Activated naive CD8-positive, alpha-beta T cell treated with anti-CD3 and anti-CD28 coated beads for 36 hours (primary cell): ENCODE results near the gene ALK. TPM values are rescaled to one million over a fixed set of nuclear protein-coding genes. Genes with fewer than 3 reads are reported as not detected.

Experiments
- DNase-seq: peaks from one replicate; pipeline ENCODE4 v3.0.0; 2021
- H3K27ac Mint-ChIP-seq: one replicate; pipeline ENCODE4 v1.8.0; 2022; ENCODE audit warnings: mild to moderate bottlenecking, moderate library complexity, mixed read lengths
- H3K27me3 Mint-ChIP-seq: one replicate; pipeline ENCODE4 v1.8.0; 2022; ENCODE audit warnings: mild to moderate bottlenecking, mixed read lengths
- H3K36me3 Mint-ChIP-seq: one replicate; pipeline ENCODE4 v1.8.0; 2021; ENCODE audit warnings: mild to moderate bottlenecking, mixed read lengths
- H3K4me1 Mint-ChIP-seq: one replicate; pipeline ENCODE4 v1.8.0; 2021; ENCODE audit warnings: mixed read lengths
- H3K4me3 Mint-ChIP-seq: one replicate; pipeline ENCODE4 v1.8.0; 2022; ENCODE audit warnings: mild to moderate bottlenecking, moderate library complexity, mixed read lengths
- H3K9me3 Mint-ChIP-seq: one replicate; pipeline ENCODE4 v1.8.0; 2022; ENCODE audit warnings: mixed read lengths
- total RNA-seq, 2 experiments: library from RNA; stranded (reverse); gene quantifications; one replicate each; pipeline ENCODE4 v1.2.3, GENCODE V29; 2021

The ALK gene
- total RNA-seq, 2 experiments from 2014 or later = not detected

DNA sequence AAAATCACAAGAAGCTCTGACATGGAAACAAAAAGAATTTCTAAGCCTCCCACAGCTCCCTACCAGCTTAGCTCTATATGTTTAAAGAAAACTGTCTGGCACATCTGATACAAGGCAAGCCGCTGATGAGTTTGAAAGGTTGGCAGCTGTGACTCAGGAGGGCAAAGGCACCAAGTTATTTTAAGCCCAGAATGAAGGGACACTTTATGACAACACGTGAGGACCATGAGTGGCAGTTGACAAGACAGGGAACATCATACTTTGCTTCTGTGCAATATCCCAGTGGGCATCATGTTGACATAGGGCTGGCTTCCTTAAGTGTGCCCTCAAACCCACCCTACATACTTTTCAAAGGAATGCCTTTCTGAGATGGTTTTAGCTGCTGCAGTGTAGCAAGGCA, 533.3 kb downstream of the ALK start:
- no peak overlapping the region for H3K4me3 Mint-ChIP-seq
- H3K36me3 Mint-ChIP-seq = no peaks in the 10 kb centered on the region
- H3K27ac Mint-ChIP-seq = no peak overlapping the region
- peaks cover 8% of the 10 kb centered on the region for H3K27me3 Mint-ChIP-seq
- H3K9me3 Mint-ChIP-seq = no peaks in the 10 kb centered on the region
- no peaks in the 10 kb centered on the region for H3K4me1 Mint-ChIP-seq
- DNase-seq = no peak

DNA sequence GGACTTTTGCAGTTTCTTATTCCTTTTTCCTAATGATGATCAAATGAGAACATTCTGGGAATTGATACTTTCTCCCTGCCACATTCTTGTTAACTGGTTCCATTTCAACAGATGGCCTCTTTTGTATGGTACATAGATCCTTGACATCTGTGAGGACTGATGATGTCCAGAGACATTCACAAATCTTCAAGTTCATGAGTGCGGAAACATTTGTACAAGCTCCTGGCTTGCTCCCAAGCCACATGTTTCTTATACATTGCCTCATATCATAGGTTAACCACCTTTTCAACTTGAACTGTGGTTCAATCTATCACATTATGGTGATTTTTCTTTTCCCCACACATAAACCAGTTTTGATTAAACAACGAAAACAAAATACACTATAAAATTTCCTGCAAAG, 538.9 kb downstream of the ALK start:
- Mint-ChIP-seq H3K27ac (no peak overlapping the region), H3K9me3 (no peaks in the 10 kb centered on the region), H3K4me3 (no peak overlapping the region), H3K27me3 (peaks cover 8% of the 10 kb centered on the region), H3K36me3 (no peaks in the 10 kb centered on the region), H3K4me1 (no peaks in the 10 kb centered on the region)
- DNase-seq = no peak

DNA sequence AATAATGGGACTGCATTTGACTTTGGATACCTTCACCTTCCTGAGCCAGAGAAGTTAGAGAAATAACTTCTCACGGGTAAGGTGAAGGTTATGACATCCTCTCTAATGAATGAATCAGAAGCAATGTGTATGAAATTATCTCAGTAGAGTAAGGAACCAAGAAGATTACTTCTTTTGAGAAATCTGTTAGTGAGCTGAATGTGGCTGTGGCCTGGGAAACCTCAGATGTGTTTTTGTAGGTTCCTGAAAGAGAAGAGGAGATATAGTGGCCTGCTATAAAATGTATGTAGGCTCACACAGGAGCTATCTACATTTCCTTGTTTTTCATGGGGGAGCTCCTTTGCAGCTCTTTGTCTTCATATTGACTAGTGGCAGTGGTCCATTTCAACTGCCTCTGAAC, 543.6 kb downstream of the ALK start:
- H3K36me3 Mint-ChIP-seq = no peaks in the 10 kb centered on the region
- no peak overlapping the region for H3K4me3 Mint-ChIP-seq
- no peaks in the 10 kb centered on the region for H3K9me3 Mint-ChIP-seq
- peaks cover 8% of the 10 kb centered on the region for H3K27me3 Mint-ChIP-seq
- H3K4me1 Mint-ChIP-seq = no peaks in the 10 kb centered on the region
- no peak overlapping the region for H3K27ac Mint-ChIP-seq
- no peak for DNase-seq

DNA sequence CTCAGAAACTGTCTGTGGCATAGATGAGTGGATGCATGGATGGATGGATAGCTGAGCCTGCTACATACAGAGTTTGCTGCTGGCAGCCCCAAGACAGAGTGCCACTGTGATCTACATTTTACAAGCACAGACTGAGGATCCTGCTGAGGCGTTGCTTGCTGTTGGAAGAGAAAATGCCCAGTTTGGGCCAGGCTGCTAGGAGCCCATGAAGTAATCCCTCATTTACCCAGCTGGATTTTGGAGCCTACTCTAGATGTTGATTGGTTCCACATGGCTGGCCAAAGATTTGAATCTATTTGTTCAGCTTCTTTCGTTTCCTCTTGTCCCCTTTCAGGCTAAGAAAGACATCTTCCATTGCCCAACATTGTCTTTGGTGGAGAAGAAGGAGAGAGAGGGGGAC, 544.8 kb downstream of the ALK start:
- Mint-ChIP-seq H3K27ac (no peak overlapping the region), H3K4me3 (no peak overlapping the region), H3K9me3 (no peaks in the 10 kb centered on the region), H3K36me3 (no peaks in the 10 kb centered on the region), H3K27me3 (peaks cover 3% of the 10 kb centered on the region), H3K4me1 (no peaks in the 10 kb centered on the region)
- DNase-seq = no peak

DNA sequence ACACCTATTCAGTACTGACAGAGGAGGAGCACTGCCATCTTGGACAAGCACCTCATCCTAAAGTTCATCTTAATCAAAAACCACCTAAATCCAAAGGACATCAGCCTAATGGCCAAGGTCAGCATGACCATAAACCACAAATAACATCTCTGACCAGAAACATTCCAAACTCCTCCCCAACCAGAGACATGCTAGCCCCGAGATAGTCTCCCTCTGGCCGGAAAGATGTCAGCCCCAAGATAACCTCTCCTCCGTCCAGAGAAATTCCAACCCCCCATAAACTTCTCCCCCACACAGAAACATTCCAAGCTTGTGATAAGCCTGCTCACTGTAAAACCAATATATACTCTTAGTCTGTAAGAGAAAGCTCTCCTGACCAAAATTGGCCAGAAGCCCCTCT, 545.5 kb downstream of the ALK start:
- Mint-ChIP-seq H3K27ac (no peak overlapping the region), H3K27me3 (peaks cover 9% of the 10 kb centered on the region), H3K36me3 (no peaks in the 10 kb centered on the region), H3K4me1 (no peaks in the 10 kb centered on the region), H3K9me3 (no peaks in the 10 kb centered on the region), H3K4me3 (no peak overlapping the region)
- no peak for DNase-seq

DNA sequence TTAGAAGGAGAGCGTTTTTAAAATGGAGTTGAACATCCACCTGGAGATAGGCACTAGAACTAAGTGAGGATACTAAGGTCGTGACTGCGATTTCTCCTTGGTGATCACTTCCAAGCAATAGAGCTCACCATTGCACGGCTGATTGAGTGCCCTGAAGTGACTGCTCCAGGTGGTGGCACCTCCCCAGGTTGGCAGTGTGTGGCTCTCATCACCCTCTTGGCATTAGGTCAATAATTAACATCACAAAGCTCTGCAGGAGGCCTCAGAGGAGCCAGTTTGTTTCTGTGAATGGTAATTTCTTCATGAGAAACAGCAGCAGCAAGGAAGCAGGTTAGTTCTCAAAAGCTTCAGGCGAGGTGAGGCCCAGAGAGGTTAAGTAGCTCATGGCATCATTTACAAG, 546.6 kb downstream of the ALK start:
- DNase-seq = no peak
- H3K27ac Mint-ChIP-seq = no peak overlapping the region
- H3K4me3 Mint-ChIP-seq = no peak overlapping the region
- no peaks in the 10 kb centered on the region for H3K9me3 Mint-ChIP-seq
- H3K27me3 Mint-ChIP-seq = peaks cover 9% of the 10 kb centered on the region
- H3K4me1 Mint-ChIP-seq = no peaks in the 10 kb centered on the region
- no peaks in the 10 kb centered on the region for H3K36me3 Mint-ChIP-seq

DNA sequence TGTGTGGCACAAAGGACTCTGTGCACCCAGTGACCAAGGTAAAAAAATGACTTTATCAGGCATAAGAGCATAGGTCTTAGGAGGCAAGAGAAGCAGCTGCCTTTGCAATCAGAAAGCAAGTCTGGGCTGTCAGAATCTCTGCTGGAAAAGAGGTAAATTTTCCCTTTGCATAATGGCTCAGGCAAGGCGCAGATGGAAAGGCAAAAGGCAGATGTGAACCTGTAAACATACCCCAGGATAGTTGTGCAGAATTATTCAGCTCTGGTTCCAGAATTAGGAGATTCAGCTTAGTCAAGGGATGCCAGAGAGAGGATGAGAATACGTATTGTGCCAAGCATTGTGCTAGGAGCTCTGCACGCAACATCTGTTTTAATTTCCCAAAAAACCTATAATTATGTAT, 547.5 kb downstream of the ALK start:
- H3K36me3 Mint-ChIP-seq = no peaks in the 10 kb centered on the region
- DNase-seq = no peak
- H3K4me3 Mint-ChIP-seq = no peak overlapping the region
- H3K27me3 Mint-ChIP-seq = peaks cover 9% of the 10 kb centered on the region
- H3K4me1 Mint-ChIP-seq = no peaks in the 10 kb centered on the region
- H3K9me3 Mint-ChIP-seq = no peaks in the 10 kb centered on the region
- no peak overlapping the region for H3K27ac Mint-ChIP-seq

DNA sequence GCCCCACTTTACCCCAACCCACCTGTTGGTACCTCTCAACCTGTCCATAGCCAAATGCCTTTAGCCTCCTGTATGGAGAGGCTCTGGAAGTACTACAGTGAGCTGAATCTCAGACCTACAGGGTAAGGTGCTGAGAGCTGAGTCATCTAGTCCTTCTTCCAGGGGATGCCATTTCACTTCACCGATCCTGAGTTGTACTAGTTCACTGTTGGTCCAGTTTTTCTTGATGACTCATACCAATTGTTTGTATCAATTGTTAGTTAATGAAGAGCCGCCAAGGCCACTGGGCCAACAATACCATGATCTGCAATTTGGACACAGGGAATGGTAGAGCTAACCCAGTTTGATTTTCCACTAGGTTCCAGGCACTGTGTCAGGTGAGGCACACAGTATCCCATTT, 549.2 kb downstream of the ALK start:
- Mint-ChIP-seq H3K36me3 (no peaks in the 10 kb centered on the region), H3K27ac (no peak overlapping the region), H3K4me1 (no peaks in the 10 kb centered on the region), H3K4me3 (no peak overlapping the region), H3K27me3 (peaks cover 17% of the 10 kb centered on the region), H3K9me3 (no peaks in the 10 kb centered on the region)
- DNase-seq = no peak

DNA sequence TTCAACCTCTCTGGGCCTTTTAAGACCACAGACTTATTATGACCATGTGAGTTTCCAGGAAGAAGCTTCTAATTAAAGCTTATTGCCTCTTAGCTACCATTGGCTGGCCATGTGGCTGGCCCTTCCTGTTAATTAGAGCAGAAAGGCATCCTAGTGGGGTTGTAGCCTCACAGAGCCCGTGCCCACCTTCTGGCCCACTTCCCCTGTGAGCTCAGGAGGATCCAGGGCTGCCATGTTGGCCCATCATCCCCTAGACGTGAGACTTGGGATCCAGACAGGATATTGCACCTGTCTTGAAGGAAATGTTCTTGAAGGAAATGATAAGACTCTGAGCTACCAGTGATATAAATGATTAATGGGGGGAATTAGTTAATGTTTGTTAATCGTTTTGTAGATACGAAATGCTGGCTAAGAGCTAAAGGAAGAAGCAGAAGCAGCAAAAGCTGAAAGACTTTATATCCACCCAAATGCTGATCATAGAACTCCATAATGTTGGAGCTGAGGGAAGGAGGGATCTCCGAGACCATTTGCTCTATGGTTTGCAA, 550.7 kb downstream of the ALK start:
- Mint-ChIP-seq H3K27ac (no peak overlapping the region), H3K9me3 (no peaks in the 10 kb centered on the region), H3K27me3 (peaks cover 20% of the 10 kb centered on the region), H3K4me1 (no peaks in the 10 kb centered on the region), H3K36me3 (no peaks in the 10 kb centered on the region), H3K4me3 (no peak overlapping the region)
- no peak for DNase-seq

DNA sequence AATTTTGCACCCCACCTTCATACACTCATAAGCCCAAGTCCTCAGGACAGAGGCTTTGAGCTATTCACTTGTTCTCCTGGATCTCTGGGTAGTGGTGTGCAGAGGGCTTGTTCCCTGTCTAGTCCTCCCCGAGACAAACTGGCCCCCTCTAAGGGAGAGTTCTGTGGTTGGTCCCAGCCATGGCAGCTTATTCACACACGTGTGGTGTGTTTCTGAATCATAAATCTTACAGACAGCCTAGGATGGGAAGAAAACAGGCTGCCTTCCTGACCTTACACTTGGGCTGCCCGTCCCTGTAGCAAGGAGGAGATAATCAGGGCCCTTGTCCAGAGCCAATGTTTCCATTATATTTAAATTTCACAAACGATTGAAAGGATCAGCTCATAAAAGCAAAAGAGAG, 551.2 kb downstream of the ALK start:
- Mint-ChIP-seq H3K4me1 (no peaks in the 10 kb centered on the region), H3K36me3 (no peaks in the 10 kb centered on the region), H3K4me3 (no peak overlapping the region), H3K9me3 (no peaks in the 10 kb centered on the region), H3K27me3 (peaks cover 20% of the 10 kb centered on the region), H3K27ac (no peak overlapping the region)
- DNase-seq = no peak

DNA sequence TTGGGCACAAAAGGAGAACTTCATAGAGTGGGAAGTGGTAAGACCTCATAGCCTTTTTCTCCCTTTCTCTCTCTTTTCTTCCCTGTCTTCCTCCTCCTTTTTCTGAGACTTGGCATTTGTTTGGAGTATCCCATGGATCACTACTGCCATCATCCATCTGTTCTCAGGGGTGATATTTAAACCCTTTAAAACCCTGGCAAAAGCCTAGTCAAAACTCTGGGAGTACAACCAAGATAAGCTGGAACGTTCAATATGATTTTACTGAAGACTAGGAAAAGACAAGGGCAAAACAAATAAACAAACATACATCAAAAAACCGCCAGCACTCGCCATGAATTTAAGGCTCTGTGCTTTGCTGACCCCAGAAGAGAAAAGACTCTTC, 552.7 kb downstream of the ALK start:
- H3K9me3 Mint-ChIP-seq = no peaks in the 10 kb centered on the region
- H3K4me1 Mint-ChIP-seq = no peaks in the 10 kb centered on the region
- peaks cover 20% of the 10 kb centered on the region for H3K27me3 Mint-ChIP-seq
- H3K36me3 Mint-ChIP-seq = no peaks in the 10 kb centered on the region
- no peak overlapping the region for H3K27ac Mint-ChIP-seq
- DNase-seq = no peak
- H3K4me3 Mint-ChIP-seq = no peak overlapping the region

DNA sequence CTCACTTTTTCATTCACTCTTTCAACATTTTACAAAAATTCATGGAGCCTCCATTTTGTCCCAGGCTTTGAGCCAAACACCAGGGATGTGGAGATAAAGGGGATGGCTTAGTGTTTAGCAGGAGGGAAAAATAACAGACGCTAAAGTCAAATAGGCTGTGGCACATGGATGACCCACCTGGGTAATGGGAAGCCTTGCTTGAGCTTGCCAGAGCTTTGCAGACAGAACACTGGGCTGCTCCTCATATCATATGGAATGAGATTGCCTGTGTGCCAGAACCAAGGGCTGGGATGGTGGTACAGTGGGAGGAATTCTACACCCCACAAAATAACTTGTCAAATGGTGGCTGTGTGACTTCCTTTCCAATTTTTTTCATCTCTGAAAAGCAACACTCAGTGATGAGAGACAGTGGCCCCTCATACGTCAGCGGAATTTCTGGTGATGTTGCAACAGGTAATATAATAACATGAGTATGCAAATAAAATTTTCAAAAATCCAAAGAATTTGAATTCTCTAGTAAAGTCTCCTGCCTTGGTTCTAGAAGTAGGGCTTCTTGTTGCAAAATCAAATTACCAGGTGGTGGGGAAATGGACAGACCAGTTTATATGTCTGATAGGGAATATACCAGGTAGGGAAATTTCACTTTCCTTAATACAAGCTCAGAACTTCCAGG, 553.3 kb downstream of the ALK start:
- Mint-ChIP-seq H3K4me1 (no peaks in the 10 kb centered on the region), H3K36me3 (no peaks in the 10 kb centered on the region), H3K27me3 (peaks cover 24% of the 10 kb centered on the region), H3K27ac (no peak overlapping the region), H3K9me3 (no peaks in the 10 kb centered on the region), H3K4me3 (no peak overlapping the region)
- no peak for DNase-seq

DNA sequence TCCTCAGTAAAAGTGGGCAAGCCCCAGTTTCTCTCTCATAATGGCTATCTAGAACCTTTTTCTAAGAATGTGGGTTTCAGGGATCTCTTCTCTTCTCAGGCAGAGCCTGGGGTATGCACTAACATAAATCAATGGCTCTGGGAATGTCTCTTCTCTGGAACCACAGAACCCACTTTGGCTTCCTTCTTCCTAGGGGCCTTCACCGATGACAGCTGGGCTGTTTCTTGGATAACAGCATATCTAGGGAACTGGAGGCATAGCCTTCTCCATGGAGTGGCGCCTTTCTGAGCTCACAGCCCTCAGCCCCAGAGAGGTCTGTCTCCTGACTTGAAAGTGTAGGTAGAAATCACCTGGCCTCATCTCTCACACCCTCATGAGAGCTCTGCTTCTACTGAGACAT, 558.3 kb downstream of the ALK start:
- Mint-ChIP-seq H3K9me3 (no peaks in the 10 kb centered on the region), H3K27ac (no peak overlapping the region), H3K4me3 (no peak overlapping the region), H3K36me3 (no peaks in the 10 kb centered on the region), H3K4me1 (no peaks in the 10 kb centered on the region), H3K27me3 (peaks cover 35% of the 10 kb centered on the region)
- no peak for DNase-seq

DNA sequence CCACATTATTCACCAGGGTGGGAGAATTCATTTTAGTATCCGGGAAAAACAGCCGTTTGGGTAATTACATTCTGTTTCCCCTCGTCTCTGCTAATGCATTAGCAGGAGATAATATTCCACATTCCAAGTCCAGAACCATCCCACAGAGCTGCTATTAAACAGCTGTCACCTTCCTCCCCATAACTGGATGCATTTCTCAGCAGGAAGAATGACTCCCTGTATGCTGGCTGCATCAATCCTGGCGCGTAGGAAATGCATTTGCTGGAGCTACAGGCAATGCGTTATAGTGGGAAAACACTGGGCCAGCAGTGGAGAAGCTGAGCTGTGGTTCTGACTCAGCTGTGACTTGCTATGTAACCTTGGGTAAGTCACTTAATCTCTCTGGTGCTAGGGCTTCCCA, 560.2 kb downstream of the ALK start:
- H3K4me3 Mint-ChIP-seq = no peak overlapping the region
- DNase-seq = no peak
- peaks cover 28% of the 10 kb centered on the region for H3K27me3 Mint-ChIP-seq
- H3K4me1 Mint-ChIP-seq = no peaks in the 10 kb centered on the region
- H3K9me3 Mint-ChIP-seq = no peaks in the 10 kb centered on the region
- no peaks in the 10 kb centered on the region for H3K36me3 Mint-ChIP-seq
- H3K27ac Mint-ChIP-seq = no peak overlapping the region

DNA sequence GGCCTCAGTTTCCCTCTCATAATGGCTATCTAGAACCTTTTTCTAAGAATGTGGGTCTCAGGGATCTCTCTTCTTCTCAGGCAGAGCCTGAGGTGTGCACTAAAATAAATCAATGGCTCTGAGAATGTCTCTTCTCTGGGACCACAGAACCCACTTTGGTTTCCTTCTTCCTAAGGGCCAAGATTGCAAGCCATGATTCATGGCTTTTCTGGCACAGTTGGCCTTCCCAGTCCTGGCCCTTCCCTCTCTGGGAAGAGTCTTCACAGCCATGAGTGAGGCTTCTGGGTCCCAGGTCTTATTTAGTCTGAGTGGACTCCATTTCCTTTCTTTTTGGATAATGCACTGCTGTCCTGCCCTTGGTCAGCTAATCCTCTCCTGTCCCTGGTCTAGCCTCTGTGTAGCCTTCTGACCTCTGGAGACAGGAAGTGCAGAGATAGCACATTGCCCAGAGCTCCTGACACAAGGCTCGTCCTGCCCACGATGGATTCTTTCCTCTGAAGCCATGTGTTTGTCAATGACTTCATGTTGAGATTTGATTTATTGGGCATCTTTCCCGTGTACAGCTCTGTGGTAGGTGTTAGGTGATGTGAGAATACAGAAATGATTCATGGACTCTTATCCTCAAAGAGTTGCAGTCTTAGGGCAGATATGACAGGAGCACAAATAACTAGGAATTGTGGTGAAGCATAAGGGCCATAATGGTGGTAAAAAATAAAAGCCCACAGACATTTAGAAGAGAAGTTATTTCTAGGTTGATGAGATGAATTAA, 561.2 kb downstream of the ALK start:
- H3K9me3 Mint-ChIP-seq = no peaks in the 10 kb centered on the region
- no peak overlapping the region for H3K27ac Mint-ChIP-seq
- peaks cover 27% of the 10 kb centered on the region for H3K27me3 Mint-ChIP-seq
- H3K36me3 Mint-ChIP-seq = no peaks in the 10 kb centered on the region
- DNase-seq = no peak
- H3K4me3 Mint-ChIP-seq = no peak overlapping the region
- no peaks in the 10 kb centered on the region for H3K4me1 Mint-ChIP-seq

DNA sequence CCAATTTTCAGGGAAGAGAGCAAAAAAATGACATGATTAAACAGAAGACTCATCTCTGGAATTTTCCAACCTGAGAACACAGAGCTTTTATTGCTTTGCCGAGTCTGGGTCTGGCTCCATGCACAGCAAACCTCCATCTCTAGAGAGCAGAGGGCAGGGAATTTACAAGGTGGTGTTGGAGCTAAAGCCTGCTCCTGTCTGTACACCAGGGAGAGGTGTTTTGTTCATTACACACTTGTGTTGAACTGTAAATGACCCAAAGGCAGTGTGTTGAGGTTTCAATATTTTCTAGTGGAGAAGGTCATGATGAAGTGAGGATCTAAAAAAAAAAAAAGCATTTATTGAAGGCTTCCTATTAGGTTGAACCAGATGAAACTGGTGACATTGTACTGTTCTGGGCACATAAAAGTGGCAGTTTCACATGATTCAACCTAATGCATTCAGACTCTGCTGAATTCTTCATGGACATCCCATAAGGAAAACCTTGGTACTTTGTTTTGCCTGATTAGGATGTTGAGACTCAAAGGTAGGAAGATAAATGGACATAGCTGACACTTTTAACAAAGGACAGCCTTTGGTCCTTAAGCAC, 567.9 kb downstream of the ALK start:
- Mint-ChIP-seq H3K4me3 (no peak overlapping the region), H3K9me3 (no peaks in the 10 kb centered on the region), H3K27me3 (peaks cover 5% of the 10 kb centered on the region), H3K27ac (no peak overlapping the region), H3K36me3 (no peaks in the 10 kb centered on the region), H3K4me1 (no peaks in the 10 kb centered on the region)
- no peak for DNase-seq
